Measurements from ENCODE around the gene LRRC72. TPM values are rescaled to one million over a fixed set of nuclear protein-coding genes. Genes with fewer than 3 reads are reported as not detected.

The LRRC72 gene
- total and polyA plus RNA-seq, 10 of the 15 experiments (the other 5 are each of a cell fraction or from before 2014, with no cell fraction given), result not detected

GRCh38 chr7:16531707-16532106 lies 5.1 kb downstream of the LRRC72 start (continued):
- no peak for TF ChIP-seq PKNOX1 (IDR thresholded peaks at IDR 0.05)

GRCh38 chr7:16532272-16532671 lies 5.6 kb downstream of the LRRC72 start:
- H3K27me3 ChIP-seq (replicated peaks in 1 of 2; ENCODE audit: control insufficient read depth in 2 of 2, insufficient read depth in 2 of 2, low read length in 1 of 2), result no peaks in the 10 kb centered on the region; a peak in 1 of 4 replicates
- H3K4me2 ChIP-seq (ENCODE audit: control insufficient read depth, insufficient read depth), result no peak overlapping the region
- H3K9me3 ChIP-seq (replicated peaks; ENCODE audit: control insufficient read depth, insufficient read depth, low read length), result no peaks in the 10 kb centered on the region
- WGBS (ENCODE audit: insufficient coverage, insufficient replicate concordance, low lambda C conversion rate, missing lambda C conversion rate), result 5% methylated on average over 1 of the region's 1 CpG
- no peaks in the 10 kb centered on the region for H3K4me1 ChIP-seq (ENCODE audit: control insufficient read depth, insufficient read depth, low read length)
- H3K36me3 ChIP-seq (ENCODE audit: control insufficient read depth in 2 of 2, insufficient read depth in 2 of 2, low read length in 1 of 2), result no peaks in the 10 kb centered on the region
- ATAC-seq (no peak), FAIRE-seq (no peak), DNase-seq (ENCODE audit: low read depth, low spot score) (no peak)
- H2AFZ ChIP-seq (ENCODE audit: control insufficient read depth, low read depth, low read length), result no peak overlapping the region
- ChIA-PET RAD21 (ENCODE audit: unreplicated experiment) (no interaction called here), CTCF (interaction anchor here (2.2 kb wide), 1 partner anchor 33 kb away, joined by 8 read pairs; no protein-coding TSS in a partner anchor), SMC1A (ENCODE audit: uncharacterized antibody, unreplicated experiment) (interaction anchor here (0.7 to 1.0 kb wide), 3 partner anchors 10 to 18 kb away, joined by 3 read pairs; no protein-coding TSS in a partner anchor), POLR2A (no interaction called here)
- H3K27ac ChIP-seq (ENCODE audit: control insufficient read depth, insufficient read depth), result no peak overlapping the region
- H3K4me3 ChIP-seq, result no peak overlapping the region
- in situ Hi-C loops (cut with MboI) (no loop called here), intact Hi-C loops (cut with micrococcal nuclease; ENCODE audit: unreplicated experiment) (no loop called here)
- H3K9ac ChIP-seq (ENCODE audit: control insufficient read depth, insufficient read depth, low read length), result no peak overlapping the region
- no TSS peak for BruUV-seq (replicated peaks)
- no peaks in the 10 kb centered on the region for H4K20me1 ChIP-seq (ENCODE audit: control insufficient read depth, insufficient read depth)
- TF ChIP-seq POU2F2 (IDR thresholded peaks at IDR 0.05; ENCODE audit: borderline replicate concordance, low read depth, low read length) (no peak), CHD4 (IDR thresholded peaks at IDR 0.05) (no peak), SMAD1 (IDR thresholded peaks at IDR 0.05; ENCODE audit: low read depth, partially characterized antibody) (no peak), DPF2 (IDR thresholded peaks at IDR 0.05) (no peak), HCFC1 (IDR thresholded peaks at IDR 0.05; ENCODE audit: low read length) (no peak), YY1 (IDR thresholded peaks at IDR 0.05; ENCODE audit: low read depth, low read length) (no peak), SMARCA5 (IDR thresholded peaks at IDR 0.05) (no peak), RBBP5 (conservative IDR thresholded peaks at IDR 0.05) (no peak), HDAC2 (IDR thresholded peaks at IDR 0.05) (no peak), TBL1XR1 (IDR thresholded peaks at IDR 0.05; ENCODE audit: low read depth, low read length) (no peak), STAT3 (IDR thresholded peaks at IDR 0.05; ENCODE audit: low read depth, low read length) (no peak), ZNF687 (IDR thresholded peaks at IDR 0.05) (no peak), SREBF1 (IDR thresholded peaks at IDR 0.05; ENCODE audit: low read length) (no peak), KDM1A (IDR thresholded peaks at IDR 0.05; ENCODE audit: borderline replicate concordance) (no peak)
- TF ChIP-seq, protein P1, sequence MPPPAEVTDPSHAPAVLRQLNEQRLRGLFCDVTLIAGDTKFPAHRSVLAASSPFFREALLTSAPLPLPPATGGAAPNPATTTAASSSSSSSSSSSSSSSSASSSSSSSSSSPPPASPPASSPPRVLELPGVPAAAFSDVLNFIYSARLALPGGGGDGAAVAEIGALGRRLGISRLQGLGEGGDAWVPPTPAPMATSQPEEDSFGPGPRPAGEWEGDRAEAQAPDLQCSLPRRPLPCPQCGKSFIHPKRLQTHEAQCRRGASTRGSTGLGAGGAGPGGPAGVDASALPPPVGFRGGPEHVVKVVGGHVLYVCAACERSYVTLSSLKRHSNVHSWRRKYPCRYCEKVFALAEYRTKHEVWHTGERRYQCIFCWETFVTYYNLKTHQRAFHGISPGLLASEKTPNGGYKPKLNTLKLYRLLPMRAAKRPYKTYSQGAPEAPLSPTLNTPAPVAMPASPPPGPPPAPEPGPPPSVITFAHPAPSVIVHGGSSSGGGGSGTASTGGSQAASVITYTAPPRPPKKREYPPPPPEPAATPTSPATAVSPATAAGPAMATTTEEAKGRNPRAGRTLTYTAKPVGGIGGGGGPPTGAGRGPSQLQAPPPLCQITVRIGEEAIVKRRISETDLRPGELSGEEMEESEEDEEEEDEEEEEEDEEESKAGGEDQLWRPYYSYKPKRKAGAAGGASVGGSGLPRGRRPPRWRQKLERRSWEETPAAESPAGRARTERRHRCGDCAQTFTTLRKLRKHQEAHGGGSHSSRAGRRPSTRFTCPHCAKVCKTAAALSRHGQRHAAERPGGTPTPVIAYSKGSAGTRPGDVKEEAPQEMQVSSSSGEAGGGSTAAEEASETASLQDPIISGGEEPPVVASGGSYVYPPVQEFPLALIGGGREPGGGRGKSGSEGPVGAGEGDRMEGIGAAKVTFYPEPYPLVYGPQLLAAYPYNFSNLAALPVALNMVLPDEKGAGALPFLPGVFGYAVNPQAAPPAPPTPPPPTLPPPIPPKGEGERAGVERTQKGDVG (CRISPR knock-in tag; IDR thresholded peaks at IDR 0.05), result no peak
- no peaks in the 10 kb centered on the region for H3K79me2 ChIP-seq (ENCODE audit: control insufficient read depth, insufficient read depth, low read length)
